ENCODE results near the gene ZNF827. TPM values are rescaled to one million over a fixed set of nuclear protein-coding genes. Genes with fewer than 3 reads are reported as not detected.

The ZNF827 gene
- total and polyA plus RNA-seq, 2 of the 8 experiments (the other 6 are each of a cell fraction or from before 2014, with no cell fraction given): 25.3 to 26.2 TPM

GRCh38 chr4:145937971-145938611 lies 532 bp downstream of the ZNF827 start (continued):
- TF ChIP-seq EP300 (IDR thresholded peaks at IDR 0.05; ENCODE audit: borderline replicate concordance in 1 of 2, low read depth in 2 of 2, low read length in 2 of 2) (no peak), POLR2A (IDR thresholded peaks at IDR 0.05; ENCODE audit: control extremely low read depth in 1 of 2, low read depth in 2 of 2, low read length in 2 of 2) (no peak; a peak in 1 of 3 replicates), POLR2AphosphoS5 (IDR thresholded peaks at IDR 0.05; ENCODE audit: low read depth, low read length) (peak; percentile 13), RAD21 (IDR thresholded peaks at IDR 0.05 in 1 of 2, conservative IDR thresholded peaks at IDR 0.05 in 1 of 2; ENCODE audit: low read depth in 2 of 2, low read length in 2 of 2) (no peak), TAF7 (optimal IDR thresholded peaks at IDR 0.05; ENCODE audit: borderline replicate concordance, low read depth, low read length) (peak; percentile 47), RFX5 (IDR thresholded peaks at IDR 0.05; ENCODE audit: borderline replicate concordance, low read depth, low read length) (no peak), RNF2 (IDR thresholded peaks at IDR 0.05; ENCODE audit: borderline replicate concordance, low read depth, low read length, missing control alignments, poor library complexity, severe bottlenecking) (no peak), E2F6 (IDR thresholded peaks at IDR 0.05) (no peak), JUN (IDR thresholded peaks at IDR 0.05; ENCODE audit: low read depth, low read length) (no peak), MAX (IDR thresholded peaks at IDR 0.05) (no peak), SP2 (IDR thresholded peaks at IDR 0.05; ENCODE audit: low read length) (no peak), BRCA1 (IDR thresholded peaks at IDR 0.05; ENCODE audit: low read depth, low read length) (no peak), YY1 (IDR thresholded peaks at IDR 0.05; ENCODE audit: low read depth, low read length) (peak; percentile 88), RBBP5 (IDR thresholded peaks at IDR 0.05; ENCODE audit: borderline replicate concordance, low read depth, low read length) (no peak)

Measured in H1 (cell line).